H1 (cell line): ENCODE measurements around the gene TUBD1. TPM values are rescaled to one million over a fixed set of nuclear protein-coding genes. Genes with fewer than 3 reads are reported as not detected.
A peak's percentile ranks its signal among the peaks of the same experiment; 100 is the strongest.

Source experiments
- CTCF ChIA-PET: fragments of 300-600 bp; sonication (Branson Sonifier 250); formaldehyde crosslinking; loops from one replicate; lab custom pipeline; 2021; ENCODE audit not compliant: partially characterized antibody; lab: Charles Lee
- POLR2A ChIA-PET: fragments of 300-600 bp; sonication (Branson Sonifier 250); formaldehyde crosslinking; loops from one replicate; lab custom pipeline; 2021; ENCODE audit warnings: inconsistent platforms; ENCODE audit not compliant: partially characterized antibody; lab: Charles Lee
- DNase-seq, 2 experiments: peaks; one replicate each; pipeline versions ENCODE4 v3.0.0 to v3.0.0-alpha.2; 2010 to 2022; ENCODE audit warnings: low spot score in 2 of 2, low read depth in 1 of 2, mixed read lengths in 1 of 2
- FAIRE-seq: peaks from 2 replicates; lab custom pipeline; 2011; peaks lifted over from hg19 to GRCh38; lab: Jason Lieb, UNC
- H2AFZ ChIP-seq: 2 replicates; pipeline ENCODE4 v1.8.1; 2012; ENCODE audit warnings: low read length, inconsistent platforms
- H2AK5ac ChIP-seq: 2 replicates; pipeline ENCODE4 v1.6.1; 2013; ENCODE audit warnings: low read depth, low read length
- H2BK120ac ChIP-seq: replicated peaks from 2 replicates; pipeline ENCODE3; 2013; ENCODE audit warnings: low read depth, low read length, inconsistent platforms
- H2BK12ac ChIP-seq: 2 replicates; pipeline ENCODE4 v1.6.1; 2013; ENCODE audit warnings: low read depth, low read length
- H2BK15ac ChIP-seq: 2 replicates; pipeline ENCODE4 v1.6.1; 2013; ENCODE audit warnings: low read length
- H2BK20ac ChIP-seq: 2 replicates; pipeline ENCODE4 v1.6.1; 2013; ENCODE audit warnings: low read length
- H2BK5ac ChIP-seq: 2 replicates; pipeline ENCODE4 v1.6.1; 2013; ENCODE audit warnings: low read depth, low read length
- H3K14ac ChIP-seq: 2 replicates; pipeline ENCODE4 v1.6.1; 2013; ENCODE audit warnings: inconsistent platforms; ENCODE audit not compliant: insufficient read length
- H3K18ac ChIP-seq: 2 replicates; pipeline ENCODE4 v1.6.1; 2013; ENCODE audit warnings: low read length; ENCODE audit errors: extremely low read depth
- H3K23ac ChIP-seq: 2 replicates; pipeline ENCODE4 v1.6.1; 2013; ENCODE audit warnings: inconsistent platforms; ENCODE audit not compliant: insufficient read length
- H3K23me2 ChIP-seq: 2 replicates; pipeline ENCODE4 v1.6.1; 2013; ENCODE audit warnings: low read depth, low read length
- H3K27ac ChIP-seq: 2 replicates; pipeline ENCODE4 v1.6.1; 2011; ENCODE audit warnings: low read depth, low read length, inconsistent platforms
- H3K27me3 ChIP-seq, 4 experiments: replicated peaks in 1 of 4; 1 replicate in 1 of 4; 2 replicates in 3 of 4; pipeline versions ENCODE4 v1.6.1 to v1.8.1; 2011 to 2013; ENCODE audit warnings: low read length in 3 of 4, mild to moderate bottlenecking in 3 of 4, inconsistent platforms in 2 of 4, mixed read lengths in 2 of 4, moderate library complexity in 1 of 4; ENCODE audit not compliant: control insufficient read depth in 3 of 4, insufficient read depth in 3 of 4; ENCODE audit errors: extremely low read depth in 1 of 4
- H3K36me3 ChIP-seq, 4 experiments: 2 replicates each; pipeline versions ENCODE4 v1.6.1 to v1.8.1; 2011 to 2013; ENCODE audit warnings: mild to moderate bottlenecking in 4 of 4, low read length in 3 of 4, moderate library complexity in 2 of 4, control low read depth in 1 of 4, inconsistent platforms in 1 of 4; ENCODE audit not compliant: insufficient read depth in 4 of 4, control insufficient read depth in 2 of 4
- H3K4ac ChIP-seq: replicated peaks from 2 replicates; pipeline ENCODE3; 2013; ENCODE audit warnings: low read length, low read depth, mixed read lengths, inconsistent platforms; ENCODE audit not compliant: insufficient read length
- H3K4me1 ChIP-seq, 4 experiments: replicated peaks in 1 of 4; 1 replicate in 1 of 4; 2 replicates in 3 of 4; pipeline versions ENCODE4 v1.6.1 to v1.8.1; 2011 to 2013; ENCODE audit warnings: low read length in 3 of 4, inconsistent platforms in 2 of 4, mixed read lengths in 1 of 4; ENCODE audit not compliant: insufficient read depth in 4 of 4, control insufficient read depth in 3 of 4
- H3K4me2 ChIP-seq, 2 experiments: 2 replicates each; pipeline versions ENCODE4 v1.6.1 to v1.8.1; 2011 to 2013; ENCODE audit warnings: low read depth in 2 of 2, low read length in 2 of 2, control low read depth in 1 of 2, inconsistent platforms in 1 of 2, mild to moderate bottlenecking in 1 of 2; ENCODE audit not compliant: insufficient read depth in 1 of 2
- H3K4me3 ChIP-seq, 4 experiments: fragments of 200-600, 300-600 bp in 1 of 4; sonication (generic), shearing (Covaris generic), sonication (Bioruptor Twin) in 1 of 4; 2 replicates each; pipeline versions ENCODE4 v1.5.1 to v1.8.1; 2011 to 2016; ENCODE audit warnings: low read length in 4 of 4, low read depth in 3 of 4, control low read depth in 2 of 4, inconsistent platforms in 2 of 4, mild to moderate bottlenecking in 2 of 4, mixed read lengths in 1 of 4, moderate library complexity in 1 of 4; ENCODE audit not compliant: insufficient read depth in 2 of 4; ENCODE audit errors: extremely low read depth in 1 of 4
- H3K56ac ChIP-seq: replicated peaks from 2 replicates; pipeline ENCODE3; 2013; ENCODE audit warnings: low read depth, mild to moderate bottlenecking, mixed read lengths, low read length, inconsistent platforms; ENCODE audit not compliant: insufficient read length
- H3K79me1 ChIP-seq: 2 replicates; pipeline ENCODE4 v1.6.1; 2013; ENCODE audit warnings: low read depth, low read length, control low read depth
- H3K79me2 ChIP-seq, 2 experiments: 2 replicates each; pipeline versions ENCODE4 v1.6.1 to v1.8.1; 2012 to 2013; ENCODE audit warnings: low read length in 2 of 2, mild to moderate bottlenecking in 2 of 2, inconsistent platforms in 1 of 2; ENCODE audit not compliant: insufficient read depth in 2 of 2, control insufficient read depth in 1 of 2
- H3K9ac ChIP-seq, 4 experiments: replicated peaks in 1 of 4; 1 replicate in 1 of 4; 2 replicates in 3 of 4; pipeline versions ENCODE4 v1.6.1 to v1.8.1; 2011 to 2013; ENCODE audit warnings: low read depth in 3 of 4, low read length in 3 of 4, control low read depth in 2 of 4, mild to moderate bottlenecking in 2 of 4, moderate library complexity in 2 of 4, inconsistent platforms in 1 of 4; ENCODE audit errors: extremely low read depth in 1 of 4
- H3K9me3 ChIP-seq, 2 experiments: 2 replicates each; pipeline versions ENCODE4 v1.6.1 to v1.8.1; 2012 to 2013; ENCODE audit warnings: mild to moderate bottlenecking in 2 of 2, moderate library complexity in 2 of 2, control low read depth in 1 of 2, inconsistent platforms in 1 of 2, low read depth in 1 of 2, low read length in 1 of 2, mixed read lengths in 1 of 2; ENCODE audit not compliant: insufficient read depth in 2 of 2
- H4K20me1 ChIP-seq, 2 experiments: replicated peaks in 1 of 2; 2 replicates each; pipeline versions ENCODE3 to v1.8.1; 2011 to 2013; ENCODE audit warnings: inconsistent platforms in 2 of 2, low read length in 2 of 2, mild to moderate bottlenecking in 1 of 2; ENCODE audit not compliant: insufficient read depth in 2 of 2, control insufficient read depth in 1 of 2
- H4K5ac ChIP-seq: 2 replicates; pipeline ENCODE4 v1.6.1; 2013; ENCODE audit warnings: low read length, low read depth, mixed read lengths, inconsistent platforms; ENCODE audit not compliant: insufficient read length
- H4K8ac ChIP-seq: 2 replicates; pipeline ENCODE4 v1.8.0; 2013; ENCODE audit warnings: mild to moderate bottlenecking, moderate library complexity, low read length, inconsistent platforms; ENCODE audit not compliant: insufficient read depth; ENCODE audit errors: extremely low read depth
- H4K91ac ChIP-seq: replicated peaks from 2 replicates; pipeline ENCODE3; 2013; ENCODE audit warnings: low read length, mixed read lengths, inconsistent platforms; ENCODE audit not compliant: insufficient read length
- ASH2L ChIP-seq: fragments of 200-600, 300-600 bp; sonication (generic); IDR thresholded peaks from one replicate; pipeline ENCODE4 v1.7.1; 2017; ENCODE audit warnings: low read length
- EZH2 ChIP-seq: fragments of 200-600 bp; sonication (generic); IDR thresholded peaks from 2 replicates; pipeline ENCODE4 v1.7.1; 2012; ENCODE audit warnings: low read depth, mild to moderate bottlenecking, moderate library complexity, low read length, inconsistent platforms; ENCODE audit not compliant: severe bottlenecking
- GABPA ChIP-seq: IDR thresholded peaks from 2 replicates; pipeline ENCODE4 v1.6.1; 2011; ENCODE audit warnings: mild to moderate bottlenecking, low read length, moderate library complexity, borderline replicate concordance; ENCODE audit not compliant: insufficient read depth
- HDAC6 ChIP-seq: IDR thresholded peaks from one replicate; pipeline ENCODE4 v1.7.1; 2012; ENCODE audit warnings: low read depth, mild to moderate bottlenecking, inconsistent platforms, low read length, moderate library complexity
- KDM4A ChIP-seq: IDR thresholded peaks from one replicate; pipeline ENCODE4 v1.7.1; 2012; ENCODE audit warnings: low read depth, mild to moderate bottlenecking, moderate library complexity, low read length, inconsistent platforms; ENCODE audit not compliant: severe bottlenecking
- POLR2A ChIP-seq, 2 experiments: IDR thresholded peaks; 1 replicate in 1 of 2; 2 replicates in 1 of 2; pipeline ENCODE4 v1.6.1; 2011; ENCODE audit warnings: low read depth in 2 of 2, low read length in 2 of 2, mild to moderate bottlenecking in 2 of 2; ENCODE audit errors: control extremely low read depth in 1 of 2
- RBBP5 ChIP-seq: IDR thresholded peaks from 2 replicates; pipeline ENCODE4 v1.7.1; 2012; ENCODE audit warnings: low read depth, mild to moderate bottlenecking, inconsistent platforms, low read length, moderate library complexity, borderline replicate concordance
- SIN3A ChIP-seq, 2 experiments: IDR thresholded peaks in 1 of 2; conservative IDR thresholded peaks in 1 of 2; 2 replicates each; pipeline ENCODE4 v1.6.1; 2011 to 2012; ENCODE audit warnings: low read length in 2 of 2, improper control_type of control experiment in 1 of 2, low read depth in 1 of 2, mild to moderate bottlenecking in 1 of 2
- SP4 ChIP-seq: IDR thresholded peaks from 2 replicates; pipeline ENCODE4 v1.6.1; 2012; ENCODE audit warnings: low read length, inconsistent platforms
- WGBS, 2 experiments: shearing (Covaris generic) in 1 of 2; methylation state at CpG; one replicate each; pipeline versions ENCODE4 v1.1.6 to v1.1.7; 2013 to 2015; ENCODE audit warnings: low lambda C conversion rate in 2 of 2, mixed read lengths in 2 of 2, inconsistent platforms in 1 of 2, low coverage in 1 of 2, missing lambda C conversion rate in 1 of 2; ENCODE audit not compliant: insufficient replicate concordance in 2 of 2, insufficient coverage in 1 of 2, insufficient read length in 1 of 2; ENCODE audit errors: extremely low coverage in 1 of 2, missing lambda C conversion rate in 1 of 2; 5-methylcytosine and 5-hydroxymethylcytosine counted together
- polyA plus RNA-seq, 7 experiments: library from polyadenylated mRNA; depleted of rRNA in 3 of 7; stranded (reverse) in 5 of 7; unstranded in 2 of 7; fragments of >200 nt in 5 of 7; fragments of 200-250 nt in 2 of 7; gene quantifications; 1 replicate in 5 of 7; 2 replicates in 1 of 7; 4 replicates in 1 of 7; pipeline versions ENCODE4 v1.2.1 to v1.2.3, GENCODE V29; 2011 to 2013; ENCODE audit warnings: missing spikeins in 2 of 7, mixed read lengths in 2 of 7
- total RNA-seq: library from RNA; stranded (reverse); fragmentation: NEBNext Ultra II Directional; extraction: Animal tissue kit (Norgen Biotek cat#: 25700); gene quantifications from 2 replicates; pipeline ENCODE4 v1.2.1, GENCODE V29; 2021

TUBD1 gene
- total and polyA plus RNA-seq, 2 of the 8 experiments (the other 6 are each of a cell fraction or from before 2014, with no cell fraction given): 9.1 to 17.5 TPM

GRCh38 chr17:59892251-59892923 is 356 bp downstream of the TUBD1 start:
- peaks cover 8% of the 10 kb centered on the region; the same call in 1 of the 2 replicates for H3K23me2 ChIP-seq
- no peak overlapping the region for H2BK12ac ChIP-seq
- WGBS, 2 experiments: 20% methylated on average over 25 of the region's 25 CpGs; no CpG with 5 or more reads in 1 of the 2 experiments
- H3K27ac ChIP-seq: no peak overlapping the region
- peaks cover 0 to 42% of the 10 kb centered on the region in 2 experiments; a peak in 3 of 4 replicates for H3K79me2 ChIP-seq
- H3K27me3 ChIP-seq: no peaks in the 10 kb centered on the region
- peak overlapping the region; percentile 78 to 92 (median 84) for H3K4me3 ChIP-seq
- no peak overlapping the region for H2AK5ac ChIP-seq
- no peak overlapping the region for H2BK15ac ChIP-seq
- no peak overlapping the region for H4K91ac ChIP-seq
- H2BK20ac ChIP-seq: no peak overlapping the region
- FAIRE-seq (no peak), DNase-seq (no peak)
- H3K9me3 ChIP-seq: no peaks in the 10 kb centered on the region
- H3K9ac ChIP-seq: peak overlapping the region; percentile 50 to 71 (median 56); a peak in 6 of 7 replicates
- H2BK5ac ChIP-seq: no peak overlapping the region
- peak overlapping the region; percentile 74 for H4K5ac ChIP-seq
- H3K4ac ChIP-seq: no peak overlapping the region
- POLR2A ChIA-PET: interaction anchor here (0.6 to 2.6 kb wide), 6 partner anchors 14 to 449 kb away, joined by 3 to 7 read pairs (median 4); no protein-coding TSS in a partner anchor
- no peaks in the 10 kb centered on the region for H3K79me1 ChIP-seq
- TF ChIP-seq GABPA (no peak), EZH2 (no peak), RBBP5 (0 out of 2 replicates have a peak, but pooled peaks have one; percentile 24), HDAC6 (no peak), KDM4A (no peak), ASH2L (peak; percentile 54), SP4 (no peak), POLR2A (IDR thresholded peaks at IDR 0.05; ENCODE audit: control extremely low read depth in 1 of 2, low read depth in 2 of 2, low read length in 2 of 2) (peak in 1 of 2 experiments; percentile 20; a peak in 1 of 3 replicates), SIN3A (conservative IDR thresholded peaks at IDR 0.05 in 1 of 2, IDR thresholded peaks at IDR 0.05 in 1 of 2; ENCODE audit: low read depth in 1 of 2, low read length in 2 of 2) (peak; percentile 72 to 75; a peak in 1 of 4 replicates)
- H2AFZ ChIP-seq: peak overlapping the region; percentile 91
- H3K56ac ChIP-seq: no peak overlapping the region
- peak overlapping the region; percentile 60 to 86 for H3K4me2 ChIP-seq
- no peak overlapping the region; the same call in 1 of the 2 replicates for H3K18ac ChIP-seq
- H3K36me3 ChIP-seq: peaks cover 0 to 9% (median 5%) of the 10 kb centered on the region in 4 experiments; a peak in 3 of 8 replicates
- no peak overlapping the region for H3K14ac ChIP-seq
- no peak overlapping the region; the same call in 1 of the 2 replicates for H4K8ac ChIP-seq
- peaks cover 0 to 3% of the 10 kb centered on the region in 2 experiments for H4K20me1 ChIP-seq
- no peak overlapping the region for H3K23ac ChIP-seq
- no peak overlapping the region for H2BK120ac ChIP-seq
- CTCF ChIA-PET: interaction anchor here (0.9 to 1.3 kb wide), 3 partner anchors 19 to 582 kb away, joined by 3 to 4 read pairs (median 3); no protein-coding TSS in a partner anchor
- H3K4me1 ChIP-seq: no peaks in the 10 kb centered on the region
